Glutamatergic neuron (in vitro differentiated cells): Measurements from ENCODE around the gene SGCB. TPM values are rescaled to one million over a fixed set of nuclear protein-coding genes. Genes with fewer than 3 reads are reported as not detected.
A peak's percentile ranks its signal among the peaks of the same experiment; 100 is the strongest.

Experiments
- DNase-seq: peaks from one replicate; pipeline ENCODE4 v3.0.0; 2022
- H3K27ac Mint-ChIP-seq: one replicate; pipeline ENCODE4 v1.8.0; 2020; ENCODE audit warnings: mild to moderate bottlenecking, mixed read lengths, inconsistent platforms; ENCODE audit not compliant: unreplicated experiment
- H3K27me3 Mint-ChIP-seq: one replicate; pipeline ENCODE4 v1.8.0; 2020; ENCODE audit warnings: mild to moderate bottlenecking, moderate library complexity, mixed read lengths, inconsistent platforms; ENCODE audit not compliant: unreplicated experiment
- H3K36me3 Mint-ChIP-seq: one replicate; pipeline ENCODE4 v1.8.0; 2020; ENCODE audit warnings: mild to moderate bottlenecking, mixed read lengths, inconsistent platforms; ENCODE audit not compliant: unreplicated experiment
- H3K4me1 Mint-ChIP-seq: one replicate; pipeline ENCODE4 v1.8.0; 2020; ENCODE audit warnings: mild to moderate bottlenecking, low read depth, mixed read lengths, inconsistent platforms; ENCODE audit not compliant: unreplicated experiment
- H3K4me3 Mint-ChIP-seq: one replicate; pipeline ENCODE4 v1.8.0; 2020; ENCODE audit warnings: mild to moderate bottlenecking, mixed read lengths, inconsistent platforms; ENCODE audit not compliant: unreplicated experiment
- H3K9me3 Mint-ChIP-seq: one replicate; pipeline ENCODE4 v1.8.0; 2020; ENCODE audit warnings: mild to moderate bottlenecking, moderate library complexity, mixed read lengths, inconsistent platforms; ENCODE audit not compliant: unreplicated experiment
- CTCF ChIP-seq: fragments of 200-600 bp; sonication (generic); IDR thresholded peaks from one replicate; pipeline ENCODE4 v1.5.0; 2021; ENCODE audit not compliant: partially characterized antibody, unreplicated experiment
- total RNA-seq: library from RNA; stranded (reverse); fragmentation: NEBNext Ultra II Directional; extraction: Animal tissue kit (Norgen Biotek cat#: 25700); gene quantifications from one replicate; pipeline ENCODE4 v1.2.1, GENCODE V29; 2021; ENCODE audit not compliant: unreplicated experiment

Gene SGCB
- total RNA-seq, 1 donor from 2014 or later, result 169 TPM

- Mint-ChIP-seq H3K4me3 (no peak overlapping the region), H3K9me3 (peaks cover 3% of the 10 kb centered on the region), H3K27me3 (peaks cover 2% of the 10 kb centered on the region), H3K4me1 (peaks cover 14% of the 10 kb centered on the region), H3K27ac (no peak overlapping the region), H3K36me3 (no peaks in the 10 kb centered on the region)
- no peak for DNase-seq
- TF ChIP-seq CTCF, result no peak
Observed at GRCh38 chr4:52054254-52054653, 16.2 kb upstream of the SGCB start.

- no peak for TF ChIP-seq CTCF
- Mint-ChIP-seq H3K36me3 (no peaks in the 10 kb centered on the region), H3K4me3 (peak overlapping the region; percentile 91), H3K27me3 (peaks cover 2% of the 10 kb centered on the region), H3K4me1 (peaks cover 14% of the 10 kb centered on the region), H3K9me3 (peaks cover 3% of the 10 kb centered on the region), H3K27ac (peak overlapping the region; percentile 76)
- no peak for DNase-seq
Observed at GRCh38 chr4:52052475-52052780, 14.3 kb upstream of the SGCB start.

- H3K27ac Mint-ChIP-seq, result peak overlapping the region; percentile 76
- DNase-seq, result peak; percentile 89
- H3K9me3 Mint-ChIP-seq, result peaks cover 5% of the 10 kb centered on the region
- H3K27me3 Mint-ChIP-seq, result peaks cover 3% of the 10 kb centered on the region
- H3K4me3 Mint-ChIP-seq, result peak overlapping the region; percentile 91
- no peaks in the 10 kb centered on the region for H3K36me3 Mint-ChIP-seq
- H3K4me1 Mint-ChIP-seq, result peaks cover 14% of the 10 kb centered on the region
- no peak for TF ChIP-seq CTCF
Observed at GRCh38 chr4:52051615-52052474, 13.7 kb upstream of the SGCB start.

- peaks cover 3% of the 10 kb centered on the region for H3K27me3 Mint-ChIP-seq
- no peak for TF ChIP-seq CTCF
- peak; percentile 32 for DNase-seq
- no peaks in the 10 kb centered on the region for H3K36me3 Mint-ChIP-seq
- peak within 1 kb of the TSS; percentile 91 for H3K4me3 Mint-ChIP-seq
- peak within 1 kb of the TSS; percentile 76 for H3K27ac Mint-ChIP-seq
- peaks cover 14% of the 10 kb centered on the region for H3K4me1 Mint-ChIP-seq
- H3K9me3 Mint-ChIP-seq, result peaks cover 5% of the 10 kb centered on the region
Observed at GRCh38 chr4:52051213-52051614, 13.1 kb upstream of the SGCB start, which contains the start of gene SPATA18. TSS of gene SPATA18 (plus strand) at chr4:52051304. CDS start at chr4:52051705, 401 bp downstream.

- Mint-ChIP-seq H3K9me3 (peaks cover 5% of the 10 kb centered on the region), H3K36me3 (no peaks in the 10 kb centered on the region), H3K27ac (no peak overlapping the region), H3K27me3 (peaks cover 3% of the 10 kb centered on the region), H3K4me3 (no peak overlapping the region), H3K4me1 (peaks cover 8% of the 10 kb centered on the region)
- no peak for TF ChIP-seq CTCF
- no peak for DNase-seq
Observed at GRCh38 chr4:52049266-52049665, 11.2 kb upstream of the SGCB start.
